Spleen (tissue), 11 donors: ENCODE measurements around the gene PNKD. TPM values are rescaled to one million over a fixed set of nuclear protein-coding genes. Genes with fewer than 3 reads are reported as not detected.

Experiments
- DNase-seq: peaks from one replicate; pipeline ENCODE4 v3.0.0-alpha.2; 2020
- H3K27ac ChIP-seq, 8 donors: fragments of 200-600 bp; sonication (generic) in 7 of 8; 1 replicate in 4 of 8; 2 replicates in 4 of 8; pipeline versions ENCODE4 v1.5.0 to v1.8.0; 2016 to 2021; ENCODE audit warnings: inconsistent platforms in 4 of 8, mild to moderate bottlenecking in 4 of 8, moderate library complexity in 1 of 8
- H3K27me3 ChIP-seq, 7 donors: fragments of 200-600 bp; sonication (generic) in 6 of 7; replicated peaks in 1 of 7; 1 replicate in 4 of 7; 2 replicates in 3 of 7; pipeline versions ENCODE4 v1.5.0 to v1.8.0; 2016 to 2021; ENCODE audit warnings: inconsistent platforms in 3 of 7, mild to moderate bottlenecking in 1 of 7
- H3K36me3 ChIP-seq, 6 donors: fragments of 200-600 bp; sonication (generic) in 5 of 6; 1 replicate in 4 of 6; 2 replicates in 2 of 6; pipeline versions ENCODE4 v1.5.0 to v1.8.0; 2016 to 2021; ENCODE audit warnings: inconsistent platforms in 2 of 6
- H3K4me1 ChIP-seq, 6 donors: fragments of 200-600 bp; sonication (generic) in 5 of 6; 1 replicate in 3 of 6; 2 replicates in 3 of 6; pipeline versions ENCODE4 v1.5.0 to v1.8.0; 2016 to 2021; ENCODE audit warnings: inconsistent platforms in 3 of 6
- H3K4me3 ChIP-seq, 8 donors: fragments of 200-600 bp; sonication (generic) in 7 of 8; 1 replicate in 4 of 8; 2 replicates in 4 of 8; pipeline versions ENCODE4 v1.5.0 to v1.8.0; 2016 to 2021; ENCODE audit warnings: inconsistent platforms in 4 of 8, mild to moderate bottlenecking in 4 of 8, moderate library complexity in 2 of 8
- H3K9me3 ChIP-seq, 8 donors: fragments of 200-600 bp; sonication (generic) in 7 of 8; 1 replicate in 4 of 8; 2 replicates in 4 of 8; pipeline versions ENCODE4 v1.5.0 to v1.8.0; 2016 to 2021; ENCODE audit warnings: inconsistent platforms in 4 of 8
- CTCF ChIP-seq, 11 experiments: fragments of 200-600 bp in 7 of 11; fragments of 450-650 bp in 4 of 11; sonication (generic) in 4 of 11; IDR thresholded peaks in 8 of 11; conservative IDR thresholded peaks in 3 of 11; 1 replicate in 7 of 11; 2 replicates in 4 of 11; pipeline versions ENCODE4 v1.4.0 to v1.8.0; 2016 to 2021; ENCODE audit warnings: antibody characterized with exemption in 11 of 11, inconsistent platforms in 4 of 11, mild to moderate bottlenecking in 1 of 11
- POLR2A ChIP-seq, 3 donors: fragments of 450-650 bp; IDR thresholded peaks; one replicate each; pipeline ENCODE4 v1.5.1; 2017; ENCODE audit warnings: antibody characterized with exemption in 3 of 3, mild to moderate bottlenecking in 1 of 3
- POLR2AphosphoS5 ChIP-seq, 3 donors: sonication (generic); formaldehyde crosslinking; IDR thresholded peaks; one replicate each; pipeline ENCODE4 v1.5.1; 2017; ENCODE audit warnings: antibody characterized with exemption in 3 of 3
- WGBS, 5 donors: extraction: QIAGEN DNeasy Blood & Tissue Kit in 3 of 5; methylation state at CpG; one replicate each; pipeline versions ENCODE4 v1.1.5 to v1.1.7; 2013 to 2018; 5-methylcytosine and 5-hydroxymethylcytosine counted together
- intact Hi-C: fragments of 100-400 bp; cut with DNase I; formaldehyde crosslinking; loops from one replicate; pipeline ENCODE4 v1.15.0; 2023; ENCODE audit warnings: low total_unique reads
- polyA plus RNA-seq, 3 donors: library from polyadenylated mRNA; stranded (reverse); fragments of 200-250 nt; gene quantifications; one replicate each; pipeline ENCODE4 v1.2.1, GENCODE V29; 2013
- total RNA-seq, 7 donors: library from RNA; depleted of rRNA in 3 of 7; stranded (reverse); fragments of >200 nt in 3 of 7; fragmentation: NEBNext Ultra II Directional in 4 of 7; extraction: Animal tissue kit (Norgen Biotek cat#: 25700) in 4 of 7; gene quantifications; one replicate each; pipeline versions ENCODE4 v1.1.0 to v1.2.1, GENCODE V29; 2016 to 2021
- donor health status: healthy with polysubstance abuse.
- donor health status: DM: no; HTN: no; CAD: no; lungs with moderate emphysema.
- donor health status: DM: no; HTN: no; CAD: no.
- donor health status: Bipolar disorder and iron deficiency.
- donor health status: healthy.
- donor health status: DM: no; HTN: no; CAD: no.
- donor health status: DM: yes; HTN: yes; CAD: no.

Gene PNKD
- total and polyA plus RNA-seq, 10 donors: 41.4 to 92.1 (median 49.4) TPM

DNA sequence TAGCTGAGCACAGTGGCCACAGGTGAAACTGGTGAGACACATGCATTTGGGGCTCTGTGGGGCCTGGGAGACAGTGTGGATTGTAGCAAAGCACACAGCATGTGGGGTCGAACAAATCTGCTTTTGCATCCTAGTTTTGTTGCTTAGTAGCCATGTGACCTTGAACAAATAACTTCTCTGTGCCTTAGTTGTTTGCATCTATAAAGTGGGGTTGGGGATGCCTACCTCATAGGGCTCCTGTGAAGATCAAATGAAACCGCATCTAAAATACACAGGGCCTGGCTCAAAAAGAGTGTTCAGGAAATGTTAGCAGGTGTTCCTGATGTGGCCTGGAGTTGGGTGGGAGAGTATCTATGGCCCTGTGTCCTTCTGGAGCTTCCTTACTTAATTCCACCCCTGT, 56.0 kb downstream of the PNKD start:
- Histone ChIP-seq H3K4me1 (peaks cover 21 to 99% (median 78%) of the 10 kb centered on the region in 6 donors), H3K27ac (peak overlapping the region in 1 of 8 donors; percentile 2), H3K9me3 (no peaks in the 10 kb centered on the region), H3K27me3 (peaks cover 0 to 13% (median 0%) of the 10 kb centered on the region in 7 donors), H3K4me3 (no peak overlapping the region), H3K36me3 (no peaks in the 10 kb centered on the region)
- intact Hi-C loops: no loop called here
- no peak for DNase-seq
- TF ChIP-seq CTCF (IDR thresholded peaks at IDR 0.05 in 8 of 11, conservative IDR thresholded peaks at IDR 0.05 in 3 of 11) (no peak), POLR2AphosphoS5 (IDR thresholded peaks at IDR 0.05) (no peak), POLR2A (IDR thresholded peaks at IDR 0.05) (no peak)
- 75 to 85% (median 80%) methylated on average over 2 of the region's 2 CpGs for WGBS, 5 donors

GRCh38 chr2:218327451-218328210, 57.3 kb downstream of the PNKD start:
- Histone ChIP-seq H3K27me3 (peaks cover 0 to 13% (median 0%) of the 10 kb centered on the region in 7 donors), H3K36me3 (no peaks in the 10 kb centered on the region), H3K4me3 (no peak overlapping the region), H3K9me3 (no peaks in the 10 kb centered on the region), H3K4me1 (peaks cover 26 to 100% (median 81%) of the 10 kb centered on the region in 6 donors), H3K27ac (peak overlapping the region in 4 of 8 donors; percentile 58 to 87 (median 83))
- WGBS, 5 donors: 35 to 52% (median 50%) methylated on average over 11 of the region's 11 CpGs
- intact Hi-C loops: no loop called here
- no peak for TF ChIP-seq POLR2AphosphoS5 (IDR thresholded peaks at IDR 0.05)
- TF ChIP-seq CTCF (IDR thresholded peaks at IDR 0.05 in 8 of 11, conservative IDR thresholded peaks at IDR 0.05 in 3 of 11): no peak
- TF ChIP-seq POLR2A (IDR thresholded peaks at IDR 0.05): no peak
- no peak for DNase-seq

- peaks cover 0 to 10% (median 0%) of the 10 kb centered on the region in 7 donors for H3K27me3 ChIP-seq
- peak overlapping the region in 4 of 8 donors; percentile 58 to 87 (median 83) for H3K27ac ChIP-seq
- no peaks in the 10 kb centered on the region for H3K36me3 ChIP-seq
- TF ChIP-seq CTCF (IDR thresholded peaks at IDR 0.05 in 8 of 11, conservative IDR thresholded peaks at IDR 0.05 in 3 of 11): no peak
- no peak for TF ChIP-seq POLR2A (IDR thresholded peaks at IDR 0.05)
- TF ChIP-seq POLR2AphosphoS5 (IDR thresholded peaks at IDR 0.05): no peak
- 83 to 100% (median 85%) methylated on average over 2 of the region's 2 CpGs for WGBS, 5 donors
- intact Hi-C loops: no loop called here
- H3K9me3 ChIP-seq: no peaks in the 10 kb centered on the region
- no peak for DNase-seq
- H3K4me3 ChIP-seq: no peak overlapping the region
- H3K4me1 ChIP-seq: peaks cover 27 to 100% (median 84%) of the 10 kb centered on the region in 6 donors
These were observed 58.0 kb downstream of the PNKD start for GRCh38 chr2:218328294-218328693.

DNA sequence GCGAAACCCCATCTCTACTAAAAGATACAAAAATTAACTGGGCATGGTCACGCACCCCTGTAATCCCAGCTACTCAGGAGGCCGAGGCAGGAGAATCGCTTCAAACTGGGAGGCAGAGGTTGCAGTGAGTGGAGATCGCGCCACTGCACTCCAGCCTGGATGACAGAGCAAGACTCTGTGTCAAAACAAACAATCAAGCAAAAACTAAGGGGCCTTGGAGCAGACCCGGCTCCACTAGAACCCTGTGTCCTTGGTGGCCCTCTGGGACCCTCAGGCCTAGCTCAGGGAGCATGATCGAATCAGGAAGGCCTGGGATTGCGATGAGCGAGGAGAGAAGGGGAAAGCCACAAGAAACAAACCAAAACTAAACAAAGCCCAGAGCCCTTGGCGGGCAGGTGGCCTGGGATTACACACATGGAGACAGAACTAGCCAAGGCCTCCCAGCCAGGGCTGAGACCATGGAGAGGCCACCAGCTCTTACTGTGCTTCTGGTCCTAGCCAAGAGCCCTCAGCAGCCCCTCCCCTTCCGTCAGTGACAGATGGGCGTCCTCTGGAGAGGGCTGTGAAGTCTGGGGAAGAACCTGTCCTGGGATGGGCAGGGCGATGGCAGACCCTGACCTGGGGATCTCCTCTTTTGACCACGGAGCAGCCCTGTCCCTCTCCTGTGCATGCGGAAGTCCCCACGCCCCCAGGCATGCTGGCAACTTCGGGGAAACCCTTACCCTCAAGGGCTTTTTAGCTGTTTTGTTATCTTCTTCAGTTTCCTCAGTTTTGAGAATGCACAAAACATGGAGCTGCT, 58.9 kb downstream of the PNKD start:
- no peaks in the 10 kb centered on the region for H3K9me3 ChIP-seq
- peak overlapping the region in 1 of 8 donors; percentile 18 for H3K4me3 ChIP-seq
- peak overlapping the region; percentile 55 to 89 (median 81) for H3K27ac ChIP-seq
- intact Hi-C loops: no loop called here
- 57 to 77% (median 66%) methylated on average over 18 of the region's 18 CpGs for whole genome bisulfite sequencing, 5 donors
- no peak for DNase-seq
- H3K36me3 ChIP-seq: no peaks in the 10 kb centered on the region
- H3K4me1 ChIP-seq: peaks cover 32 to 100% (median 82%) of the 10 kb centered on the region in 6 donors
- peaks cover 0 to 1% (median 0%) of the 10 kb centered on the region in 7 donors for H3K27me3 ChIP-seq
- TF ChIP-seq POLR2A (IDR thresholded peaks at IDR 0.05) (no peak), CTCF (IDR thresholded peaks at IDR 0.05 in 8 of 11, conservative IDR thresholded peaks at IDR 0.05 in 3 of 11) (no peak), POLR2AphosphoS5 (IDR thresholded peaks at IDR 0.05) (peak in 2 of 3 donors; percentile 43 to 52)
